ENCODE data around the gene CCDC12.

DNA sequence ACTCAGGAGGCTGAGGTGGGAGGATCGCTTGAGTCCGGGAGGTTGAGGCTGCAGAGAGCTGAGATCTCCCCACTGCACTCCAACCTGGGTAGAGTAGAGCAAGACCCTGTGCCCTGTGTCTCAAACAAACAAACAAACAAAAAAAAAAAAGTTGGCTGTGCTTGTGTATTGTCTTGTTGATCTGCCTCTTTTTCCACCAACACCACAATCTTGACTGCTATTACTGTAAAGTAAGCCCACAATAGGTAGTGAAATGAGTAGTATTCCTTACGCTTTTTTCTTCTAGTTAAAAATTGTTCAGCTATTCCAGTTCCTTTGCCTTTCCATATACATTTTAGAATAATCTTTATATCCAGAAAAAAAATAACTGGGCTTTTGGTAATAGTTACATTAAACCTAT lies 63.6 kb downstream of the CCDC12 start:
- TF ChIP-seq EZH2phosphoT487 (conservative IDR thresholded peaks at IDR 0.05; ENCODE audit: low read length) = no peak
- TF ChIP-seq, protein P1, sequence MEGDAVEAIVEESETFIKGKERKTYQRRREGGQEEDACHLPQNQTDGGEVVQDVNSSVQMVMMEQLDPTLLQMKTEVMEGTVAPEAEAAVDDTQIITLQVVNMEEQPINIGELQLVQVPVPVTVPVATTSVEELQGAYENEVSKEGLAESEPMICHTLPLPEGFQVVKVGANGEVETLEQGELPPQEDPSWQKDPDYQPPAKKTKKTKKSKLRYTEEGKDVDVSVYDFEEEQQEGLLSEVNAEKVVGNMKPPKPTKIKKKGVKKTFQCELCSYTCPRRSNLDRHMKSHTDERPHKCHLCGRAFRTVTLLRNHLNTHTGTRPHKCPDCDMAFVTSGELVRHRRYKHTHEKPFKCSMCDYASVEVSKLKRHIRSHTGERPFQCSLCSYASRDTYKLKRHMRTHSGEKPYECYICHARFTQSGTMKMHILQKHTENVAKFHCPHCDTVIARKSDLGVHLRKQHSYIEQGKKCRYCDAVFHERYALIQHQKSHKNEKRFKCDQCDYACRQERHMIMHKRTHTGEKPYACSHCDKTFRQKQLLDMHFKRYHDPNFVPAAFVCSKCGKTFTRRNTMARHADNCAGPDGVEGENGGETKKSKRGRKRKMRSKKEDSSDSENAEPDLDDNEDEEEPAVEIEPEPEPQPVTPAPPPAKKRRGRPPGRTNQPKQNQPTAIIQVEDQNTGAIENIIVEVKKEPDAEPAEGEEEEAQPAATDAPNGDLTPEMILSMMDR (IDR thresholded peaks at IDR 0.05; ENCODE audit: insufficient read depth, low read length, poor library complexity, severe bottlenecking) = no peak

Data from SU-DHL-6 (cell line).